HCT116 (cell line): ENCODE data around the gene WDR72. TPM values are rescaled to one million over a fixed set of nuclear protein-coding genes. Genes with fewer than 3 reads are reported as not detected.

Experiments used
- ATAC-seq: fragments of 200-7000 bp; cut with Tn5 transposase; 2 replicates; pipeline ENCODE4 v1.9.1; 2020; ENCODE audit warnings: mild to moderate bottlenecking, moderate library complexity
- BruUV-seq: library from RNA; stranded (reverse); fragments of 400-500 nt; replicated peaks from 2 replicates; lab custom pipeline; 2021; lab: Mats Ljungman, UMichigan
- CTCF ChIA-PET: fragments of 300-600 bp; sonication (Branson Sonifier 250); formaldehyde crosslinking; loops from one replicate; lab custom pipeline; 2021; ENCODE audit warnings: antibody characterized with exemption; lab: Charles Lee
- POLR2A ChIA-PET: fragments of 300-600, 350-600 bp; sonication (Branson Sonifier 250); formaldehyde crosslinking; loops from one replicate; lab custom pipeline; 2021; ENCODE audit warnings: antibody characterized with exemption; lab: Charles Lee
- RAD21 ChIA-PET, 2 experiments: fragments of 300-600 bp; sonication (Branson Sonifier 250); formaldehyde crosslinking; loops; one replicate each; lab custom pipeline; 2023; ENCODE audit warnings: low total read pairs in 2 of 2; ENCODE audit not compliant: uncharacterized antibody in 2 of 2, unreplicated experiment in 2 of 2, low non-redundant PET in 1 of 2; lab: Charles Lee
- DNase-seq: peaks from one replicate; pipeline ENCODE4 v3.0.0-alpha.2; 2010; ENCODE audit warnings: low read depth, low spot score
- H2AFZ ChIP-seq: fragments of 200-600 bp; shearing (Covaris generic), sonication (generic); 2 replicates; pipeline ENCODE4 v1.6.1; 2017; ENCODE audit warnings: low read depth, mixed run types, mixed read lengths, antibody characterized with exemption, low read length; ENCODE audit not compliant: poor library complexity, severe bottlenecking
- H3K27ac ChIP-seq: 2 replicates; pipeline ENCODE4 v1.5.1; 2012; ENCODE audit warnings: low read depth, low read length
- H3K27me3 ChIP-seq: fragments of 200-600 bp; sonication (generic); 2 replicates; pipeline ENCODE4 v1.6.1; 2016; ENCODE audit warnings: mixed run types, low read length, mixed read lengths; ENCODE audit not compliant: insufficient read depth
- H3K36me3 ChIP-seq, 2 experiments: fragments of 200-500 bp in 1 of 2; fragments of 200-600 bp in 1 of 2; sonication (Bioruptor generic) in 1 of 2; sonication (generic) in 1 of 2; 2 replicates each; pipeline versions ENCODE4 v1.5.1 to v1.6.1; 2014 to 2016; ENCODE audit warnings: low read length in 2 of 2, inconsistent platforms in 1 of 2, mixed read lengths in 1 of 2, mixed run types in 1 of 2; ENCODE audit not compliant: insufficient read depth in 2 of 2, control insufficient read depth in 1 of 2
- H3K4me1 ChIP-seq, 2 experiments: fragments of 200-600 bp in 1 of 2; sonication (generic) in 1 of 2; 2 replicates each; pipeline versions ENCODE4 v1.5.1 to v1.6.1; 2012 to 2017; ENCODE audit warnings: low read length in 2 of 2, inconsistent platforms in 1 of 2, mild to moderate bottlenecking in 1 of 2, mixed read lengths in 1 of 2, mixed run types in 1 of 2, moderate library complexity in 1 of 2; ENCODE audit not compliant: insufficient read depth in 2 of 2, control insufficient read depth in 1 of 2
- H3K4me2 ChIP-seq: fragments of 200-600 bp; sonication (generic); 2 replicates; pipeline ENCODE4 v1.6.1; 2017; ENCODE audit warnings: mixed run types, low read length, mixed read lengths
- H3K4me3 ChIP-seq, 2 experiments: fragments of 200-600 bp in 1 of 2; sonication (generic) in 1 of 2; replicated peaks in 1 of 2; 2 replicates each; pipeline ENCODE4 v1.5.1; 2011 to 2016; ENCODE audit warnings: low read length in 2 of 2, control low read depth in 1 of 2, low read depth in 1 of 2, mild to moderate bottlenecking in 1 of 2, mixed read lengths in 1 of 2, mixed run types in 1 of 2
- H3K79me2 ChIP-seq: fragments of 200-600 bp; sonication (generic); 2 replicates; pipeline ENCODE4 v1.6.1; 2017; ENCODE audit warnings: mild to moderate bottlenecking, mixed run types, low read length, moderate library complexity, mixed read lengths; ENCODE audit not compliant: insufficient read depth
- H3K9ac ChIP-seq: fragments of 200-600 bp; sonication (generic); 2 replicates; pipeline ENCODE4 v1.6.1; 2016; ENCODE audit warnings: low read length, mixed read lengths
- H3K9me2 ChIP-seq: fragments of 200-600 bp; sonication (generic), shearing (Covaris generic); 2 replicates; pipeline ENCODE4 v1.6.1; 2017; ENCODE audit warnings: mixed run types, mild to moderate bottlenecking, moderate library complexity; ENCODE audit not compliant: insufficient read depth
- H3K9me3 ChIP-seq, 2 experiments: fragments of 200-500 bp in 1 of 2; fragments of 200-600 bp in 1 of 2; sonication (Bioruptor generic) in 1 of 2; sonication (generic) in 1 of 2; 2 replicates each; pipeline ENCODE4 v1.6.1; 2014 to 2017; ENCODE audit warnings: low read length in 2 of 2, mixed read lengths in 2 of 2, inconsistent platforms in 1 of 2, low read depth in 1 of 2, mild to moderate bottlenecking in 1 of 2, mixed run types in 1 of 2, moderate library complexity in 1 of 2; ENCODE audit not compliant: control insufficient read depth in 1 of 2, insufficient read depth in 1 of 2
- H4K20me1 ChIP-seq: fragments of 200-600 bp; sonication (generic), shearing (Covaris generic); 2 replicates; pipeline ENCODE4 v1.6.1; 2017; ENCODE audit warnings: mixed run types, mild to moderate bottlenecking, moderate library complexity; ENCODE audit not compliant: insufficient read depth
- CBX3 ChIP-seq: IDR thresholded peaks from 2 replicates; pipeline ENCODE4 v1.6.1; 2012; ENCODE audit warnings: low read depth
- CEBPB ChIP-seq: IDR thresholded peaks from 2 replicates; pipeline ENCODE4 v1.6.1; 2012; ENCODE audit warnings: low read depth
- ELF1 ChIP-seq: IDR thresholded peaks from 2 replicates; pipeline ENCODE4 v1.6.1; 2012; ENCODE audit warnings: low read depth, borderline replicate concordance
- EZH2 ChIP-seq: fragments of 200-600 bp; sonication (generic); IDR thresholded peaks from 2 replicates; pipeline ENCODE4 v1.6.1; 2017; ENCODE audit warnings: antibody characterized with exemption, mixed run types
- FOSL1 ChIP-seq: IDR thresholded peaks from 2 replicates; pipeline ENCODE4 v1.6.1; 2012; ENCODE audit warnings: low read depth
- JUND ChIP-seq: IDR thresholded peaks from 2 replicates; pipeline ENCODE4 v1.6.1; 2012
- MAX ChIP-seq: IDR thresholded peaks from 2 replicates; pipeline ENCODE4 v1.6.1; 2012
- REST ChIP-seq: IDR thresholded peaks from 2 replicates; pipeline ENCODE4 v1.6.1; 2012; ENCODE audit warnings: low read depth
- SIN3A ChIP-seq: IDR thresholded peaks from 2 replicates; pipeline ENCODE4 v1.6.1; 2012; ENCODE audit warnings: low read depth
- SP1 ChIP-seq: IDR thresholded peaks from 2 replicates; pipeline ENCODE4 v1.6.1; 2012; ENCODE audit warnings: low read depth
- TCF7L2 ChIP-seq: IDR thresholded peaks from 2 replicates; pipeline ENCODE4 v1.7.0; 2011; ENCODE audit warnings: borderline replicate concordance, inconsistent platforms; ENCODE audit not compliant: insufficient read depth, insufficient read length; ENCODE audit errors: extremely low read depth
- YY1 ChIP-seq: IDR thresholded peaks from 2 replicates; pipeline ENCODE4 v1.6.1; 2011; ENCODE audit warnings: low read length, low read depth, moderate library complexity, mild to moderate bottlenecking; ENCODE audit not compliant: insufficient replicate concordance; ENCODE audit errors: extremely low read depth
- ZBTB33 ChIP-seq: IDR thresholded peaks from 2 replicates; pipeline ENCODE4 v1.6.1; 2011; ENCODE audit warnings: mild to moderate bottlenecking, low read length, moderate library complexity; ENCODE audit not compliant: insufficient replicate concordance; ENCODE audit errors: extremely low read depth
- ZFX ChIP-seq: fragments of 450-650 bp; IDR thresholded peaks from 2 replicates; pipeline ENCODE4 v1.6.1; 2017
- ZNF274 ChIP-seq: fragments of 200-500 bp; sonication (Bioruptor generic); IDR thresholded peaks from 2 replicates; pipeline ENCODE4 v1.6.1; 2014; ENCODE audit warnings: mild to moderate bottlenecking, low read depth, low read length, inconsistent platforms
- intact Hi-C: fragments of 100-400 bp; cut with micrococcal nuclease; formaldehyde crosslinking; loops from 2 replicates; pipeline ENCODE4 v1.10.0; 2022
- total RNA-seq: library from RNA; stranded (reverse); gene quantifications from one replicate; pipeline ENCODE4 v1.2.1, GENCODE V29; 2021; ENCODE audit not compliant: unreplicated experiment

WDR72 gene
- total RNA-seq, 1 experiment from 2014 or later, result 5.8 TPM

GRCh38 chr15:53576841-53577240 is 182.6 kb downstream of the WDR72 start:
- DNase-seq (no peak), ATAC-seq (no peak)
- no peak for TF ChIP-seq SP1
- TF ChIP-seq ZFX, result no peak
- no peak for TF ChIP-seq CBX3
- no peak for TF ChIP-seq JUND
- no peak for TF ChIP-seq FOSL1
- no peak for TF ChIP-seq ZNF274
- TF ChIP-seq ELF1, result no peak
- no peak for TF ChIP-seq SIN3A
- no peak for TF ChIP-seq ZBTB33
- no peak for TF ChIP-seq REST
- TF ChIP-seq TCF7L2, result no peak
- no peak for TF ChIP-seq MAX
- no peak for TF ChIP-seq EZH2
- no peak for TF ChIP-seq CEBPB
- TF ChIP-seq YY1, result no peak
- Histone ChIP-seq H3K9me3 (no peaks in the 10 kb centered on the region), H3K27me3 (no peaks in the 10 kb centered on the region), H3K4me2 (no peak overlapping the region), H3K79me2 (no peaks in the 10 kb centered on the region), H3K4me1 (no peaks in the 10 kb centered on the region), H3K9ac (no peak overlapping the region), H3K36me3 (no peaks in the 10 kb centered on the region), H3K4me3 (no peak overlapping the region), H3K27ac (no peak overlapping the region), H2AFZ (no peak overlapping the region), H4K20me1 (no peaks in the 10 kb centered on the region; the same call in 1 of the 2 replicates), H3K9me2 (no peaks in the 10 kb centered on the region)
- RAD21 ChIA-PET, result no interaction called here
- CTCF ChIA-PET, result no interaction called here
- POLR2A ChIA-PET, result no interaction called here
- BruUV-seq, result no TSS peak
- intact Hi-C loops, result no loop called here
